ENCODE measurements around the gene SMARCB1.
A peak's percentile ranks its signal among the peaks of the same experiment; 100 is the strongest.

SMARCB1 gene

DNA sequence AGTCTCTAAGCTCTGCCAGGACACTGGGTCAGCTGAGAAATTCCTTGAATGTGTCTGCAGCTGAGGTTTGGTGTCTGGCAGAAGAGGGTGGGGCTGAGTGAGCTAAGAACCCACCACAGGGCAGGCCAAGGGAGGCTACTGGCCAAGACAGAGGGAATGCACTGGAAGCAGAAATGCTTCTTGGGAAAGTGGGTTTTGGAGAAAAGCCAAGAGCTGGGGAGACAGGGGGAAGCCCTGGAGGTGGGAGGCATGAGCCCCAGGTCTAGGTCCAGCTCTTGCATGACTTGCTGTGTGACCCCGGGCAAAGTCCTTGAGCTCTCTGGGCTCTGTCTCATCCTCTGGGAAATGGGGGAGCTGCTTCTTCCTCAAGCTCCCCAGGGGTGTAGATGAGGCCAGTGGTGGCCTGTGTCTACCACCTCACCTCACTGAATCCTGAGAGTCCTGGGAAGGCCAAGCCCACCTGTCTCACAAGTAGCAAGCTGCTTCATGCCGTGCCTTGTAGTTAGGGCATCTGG is 11.8 kb upstream of the SMARCB1 start:
- H3K9me3 ChIP-seq (ENCODE audit: low read length), result no peaks in the 10 kb centered on the region
- H3K9ac ChIP-seq (ENCODE audit: low read length), result no peak overlapping the region
- H3K4me1 ChIP-seq (ENCODE audit: insufficient read depth, low read length), result peaks cover 35% of the 10 kb centered on the region
- no peaks in the 10 kb centered on the region for H3K27me3 ChIP-seq (ENCODE audit: control insufficient read depth in 1 of 2, insufficient read depth in 2 of 2, low read length in 2 of 2)
- no peaks in the 10 kb centered on the region for H3K36me3 ChIP-seq (ENCODE audit: insufficient read depth, low read length)
- no peak overlapping the region for H3K4me3 ChIP-seq (ENCODE audit: low read depth in 1 of 2, low read length in 2 of 2)
- H3K27ac ChIP-seq (ENCODE audit: low read depth, low read length), result no peak overlapping the region

DNA sequence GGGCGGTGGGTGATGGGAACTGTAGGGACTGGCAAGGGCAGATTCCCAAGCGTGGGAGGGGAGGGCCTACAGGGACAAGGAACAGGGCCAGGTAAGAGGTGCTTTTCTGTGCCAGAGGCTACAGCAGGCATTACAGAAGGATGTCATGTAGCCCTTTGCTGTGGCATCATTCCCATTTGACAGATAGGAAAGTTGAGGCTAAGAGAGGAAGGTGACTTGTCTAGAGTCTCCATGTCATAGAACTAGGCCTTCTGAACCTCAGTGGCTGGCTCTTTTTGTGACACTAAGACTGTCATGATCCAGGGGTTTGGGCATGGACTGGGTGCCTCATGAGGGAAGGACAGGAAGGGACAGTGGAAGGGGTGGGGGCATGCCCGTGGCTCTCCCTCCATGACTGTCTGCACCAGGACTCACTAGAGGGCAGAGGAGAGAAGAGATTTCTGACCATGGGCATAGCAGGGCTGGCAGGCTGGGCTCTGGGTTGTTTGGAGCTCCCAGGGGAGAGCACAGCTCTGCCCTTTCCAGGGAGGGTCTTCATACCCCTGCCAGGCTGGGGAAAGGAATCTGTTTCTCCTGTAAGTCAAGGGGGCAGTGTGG is 10.9 kb upstream of the SMARCB1 start:
- Histone ChIP-seq H3K4me3 (ENCODE audit: low read depth in 1 of 2, low read length in 2 of 2) (no peak overlapping the region), H3K36me3 (ENCODE audit: insufficient read depth, low read length) (no peaks in the 10 kb centered on the region), H3K27ac (ENCODE audit: low read depth, low read length) (no peak overlapping the region), H3K9me3 (ENCODE audit: low read length) (no peaks in the 10 kb centered on the region), H3K4me1 (ENCODE audit: insufficient read depth, low read length) (peaks cover 35% of the 10 kb centered on the region), H3K9ac (ENCODE audit: low read length) (no peak overlapping the region), H3K27me3 (ENCODE audit: control insufficient read depth in 1 of 2, insufficient read depth in 2 of 2, low read length in 2 of 2) (no peaks in the 10 kb centered on the region)

DNA sequence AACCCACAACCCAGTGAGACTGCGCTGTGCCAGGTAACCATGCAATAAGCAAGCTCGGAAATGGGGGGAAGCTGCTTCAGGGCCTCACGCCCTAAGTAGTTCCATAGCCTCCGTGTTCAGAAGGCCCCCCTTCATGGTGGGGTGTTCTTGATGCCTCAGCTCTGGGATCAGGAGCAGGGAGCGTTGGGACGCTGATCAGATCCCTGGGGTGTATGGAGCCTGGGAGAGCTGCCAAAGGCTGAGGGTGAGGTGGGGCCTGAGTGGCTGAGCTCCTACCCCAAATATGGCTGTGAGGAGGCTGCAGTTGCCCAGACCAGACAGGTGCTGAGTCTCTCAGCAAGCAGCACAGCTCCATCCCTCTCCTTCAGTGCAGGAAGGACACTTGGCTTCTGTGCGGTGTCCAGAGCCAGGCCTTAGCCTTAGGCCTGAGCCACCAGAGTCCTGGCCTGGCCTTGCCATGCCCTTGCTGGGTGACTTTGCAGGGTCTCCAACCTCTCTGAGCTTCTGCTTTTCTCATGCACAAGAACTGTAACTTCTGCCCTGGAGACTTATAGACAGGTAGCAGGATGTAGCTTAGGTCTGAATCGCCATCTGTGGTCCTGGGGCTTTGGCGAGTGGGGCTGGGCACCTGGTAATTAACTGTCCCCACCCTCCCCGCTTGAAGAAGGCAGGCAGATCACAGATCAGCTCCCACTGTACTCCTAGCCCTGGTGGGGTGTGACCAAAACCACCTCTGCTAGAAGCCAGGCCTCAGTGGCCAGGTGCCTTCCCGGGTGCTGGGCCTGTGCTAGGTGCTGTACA is 8.8 kb upstream of the SMARCB1 start:
- Histone ChIP-seq H3K27ac (ENCODE audit: low read depth, low read length) (peak overlapping the region; percentile 67), H3K4me1 (ENCODE audit: insufficient read depth, low read length) (peaks cover 35% of the 10 kb centered on the region), H3K4me3 (ENCODE audit: low read depth in 1 of 2, low read length in 2 of 2) (no peak overlapping the region), H3K36me3 (ENCODE audit: insufficient read depth, low read length) (peaks cover 6% of the 10 kb centered on the region), H3K27me3 (ENCODE audit: control insufficient read depth in 1 of 2, insufficient read depth in 2 of 2, low read length in 2 of 2) (no peaks in the 10 kb centered on the region), H3K9ac (ENCODE audit: low read length) (peak overlapping the region; percentile 2), H3K9me3 (ENCODE audit: low read length) (no peaks in the 10 kb centered on the region)

DNA sequence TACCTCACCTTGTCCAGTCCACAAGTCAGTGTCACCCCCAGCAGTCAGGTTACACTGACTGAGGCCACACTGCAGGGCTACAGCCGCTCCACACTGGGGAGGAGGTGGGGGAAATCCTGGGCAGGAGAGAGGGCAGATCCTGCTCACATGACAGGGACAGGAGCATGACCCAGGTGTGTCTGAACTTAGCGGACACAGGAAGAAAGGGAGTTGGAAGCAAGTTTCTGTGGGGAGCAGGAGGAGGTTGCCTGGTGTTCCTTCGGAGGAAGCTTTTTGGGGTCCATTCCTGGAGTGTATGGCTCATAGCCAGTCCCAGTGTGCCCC is 8.2 kb upstream of the SMARCB1 start:
- Histone ChIP-seq H3K36me3 (ENCODE audit: insufficient read depth, low read length) (peaks cover 6% of the 10 kb centered on the region), H3K4me1 (ENCODE audit: insufficient read depth, low read length) (peaks cover 30% of the 10 kb centered on the region), H3K4me3 (ENCODE audit: low read depth in 1 of 2, low read length in 2 of 2) (no peak overlapping the region), H3K9ac (ENCODE audit: low read length) (no peak overlapping the region), H3K27ac (ENCODE audit: low read depth, low read length) (no peak overlapping the region), H3K27me3 (ENCODE audit: control insufficient read depth in 1 of 2, insufficient read depth in 2 of 2, low read length in 2 of 2) (no peaks in the 10 kb centered on the region), H3K9me3 (ENCODE audit: low read length) (no peaks in the 10 kb centered on the region)

DNA sequence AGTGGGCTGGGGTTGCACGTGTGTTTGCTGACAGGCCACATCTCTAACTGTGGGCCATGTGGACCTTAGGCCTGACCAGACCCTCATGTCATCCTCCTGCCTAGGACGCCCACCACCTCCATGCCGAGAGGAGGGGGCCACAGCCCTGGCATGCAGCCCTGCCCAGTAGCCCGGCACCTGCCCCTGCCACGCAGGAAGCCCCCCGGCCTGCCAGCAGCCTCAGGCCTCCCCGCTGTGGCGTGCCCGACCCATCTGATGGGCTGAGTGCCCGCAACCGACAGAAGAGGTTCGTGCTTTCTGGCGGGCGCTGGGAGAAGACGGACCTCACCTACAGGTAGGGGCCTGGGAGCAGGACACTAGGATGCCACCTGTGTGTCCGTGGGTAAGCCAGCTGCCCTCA is 7.7 kb upstream of the SMARCB1 start:
- Histone ChIP-seq H3K4me3 (ENCODE audit: low read depth in 1 of 2, low read length in 2 of 2) (no peak overlapping the region), H3K36me3 (ENCODE audit: insufficient read depth, low read length) (peaks cover 6% of the 10 kb centered on the region), H3K9ac (ENCODE audit: low read length) (no peak overlapping the region), H3K27me3 (ENCODE audit: control insufficient read depth in 1 of 2, insufficient read depth in 2 of 2, low read length in 2 of 2) (no peaks in the 10 kb centered on the region), H3K4me1 (ENCODE audit: insufficient read depth, low read length) (peaks cover 25% of the 10 kb centered on the region), H3K9me3 (ENCODE audit: low read length) (no peaks in the 10 kb centered on the region), H3K27ac (ENCODE audit: low read depth, low read length) (no peak overlapping the region)

DNA sequence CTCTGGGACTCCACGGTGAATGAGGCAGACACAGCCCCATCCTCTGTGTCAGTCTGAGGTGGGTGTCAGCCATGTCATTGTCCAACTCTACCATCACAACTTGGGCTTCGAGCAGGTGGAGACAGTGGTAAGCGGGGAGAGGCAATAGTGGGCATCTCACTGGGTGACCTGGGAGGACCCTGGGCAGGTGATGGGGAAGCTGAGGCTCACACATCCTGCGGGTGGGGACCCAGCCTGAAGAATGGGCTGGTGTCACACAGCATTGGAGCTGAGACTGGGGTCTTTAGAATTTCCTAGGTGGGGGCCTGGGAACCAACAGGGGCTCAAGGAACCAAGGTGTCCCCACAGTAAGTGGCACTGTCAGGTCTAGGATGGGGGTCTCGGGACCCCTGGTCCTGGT is 7.0 kb upstream of the SMARCB1 start:
- H3K27ac ChIP-seq (ENCODE audit: low read depth, low read length), result no peak overlapping the region
- no peak overlapping the region for H3K9ac ChIP-seq (ENCODE audit: low read length)
- no peaks in the 10 kb centered on the region for H3K27me3 ChIP-seq (ENCODE audit: control insufficient read depth in 1 of 2, insufficient read depth in 2 of 2, low read length in 2 of 2)
- H3K4me1 ChIP-seq (ENCODE audit: insufficient read depth, low read length), result peaks cover 18% of the 10 kb centered on the region
- H3K36me3 ChIP-seq (ENCODE audit: insufficient read depth, low read length), result peaks cover 6% of the 10 kb centered on the region
- no peak overlapping the region for H3K4me3 ChIP-seq (ENCODE audit: low read depth in 1 of 2, low read length in 2 of 2)
- no peaks in the 10 kb centered on the region for H3K9me3 ChIP-seq (ENCODE audit: low read length)

DNA sequence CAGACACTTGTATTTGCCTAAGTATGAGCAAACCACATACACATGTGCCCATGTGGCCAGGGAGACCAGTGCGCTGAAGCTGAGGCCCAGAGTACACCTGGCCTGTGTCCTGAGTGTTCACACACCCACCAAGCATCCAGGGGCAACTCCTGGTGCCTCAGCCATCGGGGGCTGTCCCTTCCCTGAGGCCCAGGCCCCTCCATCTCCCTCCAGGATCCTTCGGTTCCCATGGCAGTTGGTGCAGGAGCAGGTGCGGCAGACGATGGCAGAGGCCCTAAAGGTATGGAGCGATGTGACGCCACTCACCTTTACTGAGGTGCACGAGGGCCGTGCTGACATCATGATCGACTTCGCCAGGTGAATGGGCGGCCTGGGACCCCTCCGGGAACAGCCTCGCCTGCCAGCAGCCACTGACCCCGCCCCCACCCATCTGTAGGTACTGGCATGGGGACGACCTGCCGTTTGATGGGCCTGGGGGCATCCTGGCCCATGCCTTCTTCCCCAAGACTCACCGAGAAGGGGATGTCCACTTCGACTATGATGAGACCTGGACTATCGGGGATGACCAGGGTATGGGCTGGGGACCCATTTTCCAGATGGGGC is 6.5 kb upstream of the SMARCB1 start:
- Histone ChIP-seq H3K36me3 (ENCODE audit: insufficient read depth, low read length) (peaks cover 6% of the 10 kb centered on the region), H3K9me3 (ENCODE audit: low read length) (no peaks in the 10 kb centered on the region), H3K4me1 (ENCODE audit: insufficient read depth, low read length) (peaks cover 13% of the 10 kb centered on the region), H3K4me3 (ENCODE audit: low read depth in 1 of 2, low read length in 2 of 2) (no peak overlapping the region), H3K27ac (ENCODE audit: low read depth, low read length) (no peak overlapping the region), H3K9ac (ENCODE audit: low read length) (no peak overlapping the region), H3K27me3 (ENCODE audit: control insufficient read depth in 1 of 2, insufficient read depth in 2 of 2, low read length in 2 of 2) (no peaks in the 10 kb centered on the region)

DNA sequence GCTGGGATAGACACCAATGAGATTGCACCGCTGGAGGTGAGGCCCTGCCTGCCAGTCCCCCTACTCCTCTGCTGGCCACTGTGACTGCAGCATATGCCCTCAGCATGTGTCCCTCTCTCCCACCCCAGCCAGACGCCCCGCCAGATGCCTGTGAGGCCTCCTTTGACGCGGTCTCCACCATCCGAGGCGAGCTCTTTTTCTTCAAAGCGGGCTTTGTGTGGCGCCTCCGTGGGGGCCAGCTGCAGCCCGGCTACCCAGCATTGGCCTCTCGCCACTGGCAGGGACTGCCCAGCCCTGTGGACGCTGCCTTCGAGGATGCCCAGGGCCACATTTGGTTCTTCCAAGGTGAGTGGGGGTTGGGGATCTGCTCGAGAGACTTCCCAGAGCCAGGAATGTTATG is 5.7 kb upstream of the SMARCB1 start:
- no peak overlapping the region for H3K4me3 ChIP-seq (ENCODE audit: low read depth in 1 of 2, low read length in 2 of 2)
- no peaks in the 10 kb centered on the region for H3K27me3 ChIP-seq (ENCODE audit: control insufficient read depth in 1 of 2, insufficient read depth in 2 of 2, low read length in 2 of 2)
- no peak overlapping the region for H3K27ac ChIP-seq (ENCODE audit: low read depth, low read length)
- peaks cover 6% of the 10 kb centered on the region for H3K36me3 ChIP-seq (ENCODE audit: insufficient read depth, low read length)
- H3K9me3 ChIP-seq (ENCODE audit: low read length), result no peaks in the 10 kb centered on the region
- no peak overlapping the region for H3K9ac ChIP-seq (ENCODE audit: low read length)
- peaks cover 10% of the 10 kb centered on the region for H3K4me1 ChIP-seq (ENCODE audit: insufficient read depth, low read length)

DNA sequence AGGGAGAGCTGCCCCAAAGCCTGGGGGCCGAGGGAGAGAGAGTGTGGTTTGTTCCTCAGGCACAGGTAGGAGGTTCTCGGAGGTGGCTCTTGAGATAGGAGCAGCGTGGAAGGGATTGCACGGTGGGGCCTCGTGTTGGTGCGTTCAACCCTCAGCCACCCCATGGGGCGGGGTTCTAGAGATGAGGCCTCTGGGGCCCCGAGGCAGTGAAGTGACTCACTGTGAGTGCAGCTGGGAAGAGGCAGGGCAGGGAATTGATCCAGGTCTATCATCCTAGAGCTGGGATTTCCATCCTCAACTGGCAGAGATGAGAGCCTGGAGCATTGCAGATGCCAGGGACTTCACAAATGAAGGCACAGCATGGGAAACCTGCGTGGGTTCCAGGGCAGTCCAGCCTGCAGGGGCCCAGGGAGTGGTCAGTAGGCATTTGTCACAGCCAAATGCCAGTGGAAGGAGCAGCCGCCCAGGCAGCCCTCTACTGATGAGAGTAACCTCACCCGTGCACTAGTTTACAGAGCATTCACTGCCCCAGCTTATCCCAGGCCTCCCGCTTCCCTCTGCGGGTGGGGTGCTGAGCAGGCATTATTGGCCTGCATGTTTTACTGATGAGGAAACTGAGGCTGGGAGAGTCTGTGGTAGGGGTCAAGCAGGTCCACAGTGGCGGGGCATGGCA is 5.1 kb upstream of the SMARCB1 start:
- peaks cover 16% of the 10 kb centered on the region for H3K4me1 ChIP-seq (ENCODE audit: insufficient read depth, low read length)
- H3K27me3 ChIP-seq (ENCODE audit: control insufficient read depth in 1 of 2, insufficient read depth in 2 of 2, low read length in 2 of 2), result no peaks in the 10 kb centered on the region
- no peak overlapping the region for H3K4me3 ChIP-seq (ENCODE audit: low read depth in 1 of 2, low read length in 2 of 2)
- no peak overlapping the region for H3K27ac ChIP-seq (ENCODE audit: low read depth, low read length)
- H3K9ac ChIP-seq (ENCODE audit: low read length), result no peak overlapping the region
- peaks cover 6% of the 10 kb centered on the region for H3K36me3 ChIP-seq (ENCODE audit: insufficient read depth, low read length)
- H3K9me3 ChIP-seq (ENCODE audit: low read length), result no peaks in the 10 kb centered on the region

DNA sequence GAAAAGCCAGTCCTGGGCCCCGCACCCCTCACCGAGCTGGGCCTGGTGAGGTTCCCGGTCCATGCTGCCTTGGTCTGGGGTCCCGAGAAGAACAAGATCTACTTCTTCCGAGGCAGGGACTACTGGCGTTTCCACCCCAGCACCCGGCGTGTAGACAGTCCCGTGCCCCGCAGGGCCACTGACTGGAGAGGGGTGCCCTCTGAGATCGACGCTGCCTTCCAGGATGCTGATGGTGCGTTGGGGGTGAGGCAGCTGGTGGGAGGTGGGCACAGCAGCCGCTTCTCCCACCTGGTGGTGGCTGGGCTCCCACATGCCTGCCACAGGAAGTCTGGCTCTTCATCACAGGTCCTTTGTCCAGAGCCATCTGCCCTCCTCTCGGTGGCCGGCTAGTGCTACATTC is 4.5 kb upstream of the SMARCB1 start:
- no peak overlapping the region for H3K27ac ChIP-seq (ENCODE audit: low read depth, low read length)

DNA sequence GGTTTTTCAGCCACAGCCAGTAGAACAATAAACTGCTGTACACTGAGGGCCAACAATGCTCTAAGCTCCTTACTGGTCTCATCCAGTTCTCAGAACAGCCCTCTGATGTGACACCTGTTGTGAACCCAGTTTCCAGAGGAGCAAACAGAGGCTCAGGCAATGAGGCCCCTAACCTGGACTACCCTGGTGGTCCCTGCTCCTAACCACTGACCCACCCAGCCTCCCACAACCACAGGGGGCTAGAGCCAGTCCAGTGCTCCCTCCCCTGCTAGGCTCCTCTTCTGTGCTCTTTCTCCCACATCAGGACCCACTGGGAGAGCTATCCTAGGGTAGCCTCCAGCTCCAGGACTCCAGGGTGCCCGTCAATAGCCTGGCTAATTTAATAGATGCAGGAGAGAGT is 4.1 kb upstream of the SMARCB1 start:
- no peak overlapping the region for H3K9ac ChIP-seq (ENCODE audit: low read length)
- H3K4me1 ChIP-seq (ENCODE audit: insufficient read depth, low read length), result peaks cover 15% of the 10 kb centered on the region
- no peak overlapping the region for H3K27ac ChIP-seq (ENCODE audit: low read depth, low read length)
- peaks cover 6% of the 10 kb centered on the region for H3K36me3 ChIP-seq (ENCODE audit: insufficient read depth, low read length)
- H3K9me3 ChIP-seq (ENCODE audit: low read length), result no peaks in the 10 kb centered on the region
- no peak overlapping the region for H3K4me3 ChIP-seq (ENCODE audit: low read depth in 1 of 2, low read length in 2 of 2)
- H3K27me3 ChIP-seq (ENCODE audit: control insufficient read depth in 1 of 2, insufficient read depth in 2 of 2, low read length in 2 of 2), result no peaks in the 10 kb centered on the region

More for the DNA sequence above, 4.5 kb upstream of the SMARCB1 start:
- no peaks in the 10 kb centered on the region for H3K27me3 ChIP-seq (ENCODE audit: control insufficient read depth in 1 of 2, insufficient read depth in 2 of 2, low read length in 2 of 2)
- no peaks in the 10 kb centered on the region for H3K9me3 ChIP-seq (ENCODE audit: low read length)
- H3K4me3 ChIP-seq (ENCODE audit: low read depth in 1 of 2, low read length in 2 of 2), result no peak overlapping the region
- peaks cover 6% of the 10 kb centered on the region for H3K36me3 ChIP-seq (ENCODE audit: insufficient read depth, low read length)
- no peak overlapping the region for H3K9ac ChIP-seq (ENCODE audit: low read length)
- peaks cover 16% of the 10 kb centered on the region for H3K4me1 ChIP-seq (ENCODE audit: insufficient read depth, low read length)

Data from muscle layer of colon (tissue), 2 donors.